Activated naive CD4-positive, alpha-beta T cell treated with anti-CD3 and anti-CD28 coated beads for 36 hours (primary cell): ENCODE results near the gene ZBTB20. TPM values are rescaled to one million over a fixed set of nuclear protein-coding genes. Genes with fewer than 3 reads are reported as not detected.

Source experiments
- CTCF ChIA-PET: fragments of 350-600 bp; sonication (Branson Sonifier 250); formaldehyde crosslinking; loops from one replicate; lab custom pipeline; 2021; ENCODE audit warnings: antibody characterized with exemption; lab: Charles Lee
- DNase-seq: peaks from one replicate; pipeline ENCODE4 v3.0.0-alpha.2; 2020
- H3K27ac Mint-ChIP-seq: one replicate; pipeline ENCODE4 v1.8.0; 2021; ENCODE audit warnings: mild to moderate bottlenecking, mixed read lengths
- H3K27me3 Mint-ChIP-seq: one replicate; pipeline ENCODE4 v1.8.0; 2021; ENCODE audit warnings: low read depth, mixed read lengths
- H3K36me3 Mint-ChIP-seq: one replicate; pipeline ENCODE4 v1.8.0; 2021; ENCODE audit warnings: low read depth, mixed read lengths
- H3K4me1 Mint-ChIP-seq: one replicate; pipeline ENCODE4 v1.8.0; 2021; ENCODE audit warnings: low read depth, mixed read lengths
- H3K4me3 Mint-ChIP-seq: one replicate; pipeline ENCODE4 v1.8.0; 2021; ENCODE audit warnings: mild to moderate bottlenecking, moderate library complexity, mixed read lengths
- H3K9me3 Mint-ChIP-seq: one replicate; pipeline ENCODE4 v1.8.0; 2021; ENCODE audit warnings: mixed read lengths
- intact Hi-C: fragments of 100-400 bp; cut with micrococcal nuclease; formaldehyde crosslinking; loops from one replicate; pipeline ENCODE4 v1.15.1; 2023
- total RNA-seq, 2 experiments: library from RNA; stranded (reverse); gene quantifications; one replicate each; pipeline ENCODE4 v1.2.3, GENCODE V29; 2021

Gene ZBTB20
- total RNA-seq, 2 experiments from 2014 or later, result 4.5 to 4.7 TPM

- CTCF ChIA-PET, result interaction anchor here (0.5 to 5.8 kb wide), 8 partner anchors 14 to 122 kb away, joined by 3 to 67 read pairs (median 6); partner anchors contain the start of gene ZBTB20
- no peaks in the 10 kb centered on the region for H3K9me3 Mint-ChIP-seq
- H3K27me3 Mint-ChIP-seq, result no peaks in the 10 kb centered on the region
- DNase-seq, result peak; percentile 7
- intact Hi-C loops, result loop anchor here (1.0 to 10.0 kb wide), 2 partner anchors 17 to 1010 kb away; partner anchors contain the start of gene ZBTB20
- H3K4me3 Mint-ChIP-seq, result no peak overlapping the region
- H3K4me1 Mint-ChIP-seq, result peaks cover 25% of the 10 kb centered on the region
- no peak overlapping the region for H3K27ac Mint-ChIP-seq
- H3K36me3 Mint-ChIP-seq, result peaks cover 2% of the 10 kb centered on the region
These were observed 17.5 kb upstream of the ZBTB20 start for GRCh38 chr3:115164374-115165221.

GRCh38 chr3:115162759-115163158 lies 15.7 kb upstream of the ZBTB20 start:
- no peak for DNase-seq
- no peak overlapping the region for H3K27ac Mint-ChIP-seq
- CTCF ChIA-PET, result interaction anchor here (0.9 to 1.8 kb wide), 3 partner anchors 49 to 71 kb away, joined by 3 to 8 read pairs (median 7); no protein-coding TSS in a partner anchor
- intact Hi-C loops, result loop anchor here (10.0 kb wide), 1 partner anchor 1008 kb away; no protein-coding TSS in a partner anchor
- H3K4me1 Mint-ChIP-seq, result peaks cover 25% of the 10 kb centered on the region
- no peak overlapping the region for H3K4me3 Mint-ChIP-seq
- H3K9me3 Mint-ChIP-seq, result no peaks in the 10 kb centered on the region
- H3K36me3 Mint-ChIP-seq, result peaks cover 2% of the 10 kb centered on the region
- no peaks in the 10 kb centered on the region for H3K27me3 Mint-ChIP-seq

- peaks cover 25% of the 10 kb centered on the region for H3K4me1 Mint-ChIP-seq
- no peak overlapping the region for H3K27ac Mint-ChIP-seq
- no peak overlapping the region for H3K4me3 Mint-ChIP-seq
- no peak for DNase-seq
- H3K36me3 Mint-ChIP-seq, result peaks cover 2% of the 10 kb centered on the region
- intact Hi-C loops, result loop anchor here (10.0 kb wide), 1 partner anchor 1007 kb away; no protein-coding TSS in a partner anchor
- CTCF ChIA-PET, result interaction anchor here (1.1 kb wide), 1 partner anchor 71 kb away, joined by 4 read pairs; no protein-coding TSS in a partner anchor
- no peaks in the 10 kb centered on the region for H3K27me3 Mint-ChIP-seq
- no peaks in the 10 kb centered on the region for H3K9me3 Mint-ChIP-seq
These were observed 14.8 kb upstream of the ZBTB20 start for GRCh38 chr3:115161866-115162265.

- peaks cover 25% of the 10 kb centered on the region for H3K4me1 Mint-ChIP-seq
- CTCF ChIA-PET, result interaction anchor here (1.1 kb wide), 1 partner anchor 70 kb away, joined by 4 read pairs; no protein-coding TSS in a partner anchor
- no peaks in the 10 kb centered on the region for H3K9me3 Mint-ChIP-seq
- H3K27ac Mint-ChIP-seq, result no peak overlapping the region
- DNase-seq, result no peak
- H3K36me3 Mint-ChIP-seq, result peaks cover 2% of the 10 kb centered on the region
- H3K4me3 Mint-ChIP-seq, result no peak overlapping the region
- intact Hi-C loops, result loop anchor here (10.0 kb wide), 1 partner anchor 1006 kb away; no protein-coding TSS in a partner anchor
- no peaks in the 10 kb centered on the region for H3K27me3 Mint-ChIP-seq
These were observed 14.2 kb upstream of the ZBTB20 start for GRCh38 chr3:115161168-115161834.

GRCh38 chr3:115160295-115160694 lies 13.2 kb upstream of the ZBTB20 start:
- intact Hi-C loops, result loop anchor here (10.0 kb wide), 1 partner anchor 1005 kb away; no protein-coding TSS in a partner anchor
- H3K36me3 Mint-ChIP-seq, result peaks cover 2% of the 10 kb centered on the region
- no peak for DNase-seq
- H3K9me3 Mint-ChIP-seq, result no peaks in the 10 kb centered on the region
- CTCF ChIA-PET, result no interaction called here
- H3K4me3 Mint-ChIP-seq, result no peak overlapping the region
- no peaks in the 10 kb centered on the region for H3K27me3 Mint-ChIP-seq
- peaks cover 19% of the 10 kb centered on the region for H3K4me1 Mint-ChIP-seq
- H3K27ac Mint-ChIP-seq, result no peak overlapping the region

- Mint-ChIP-seq H3K36me3 (no peaks in the 10 kb centered on the region), H3K4me1 (no peaks in the 10 kb centered on the region), H3K27ac (no peak overlapping the region), H3K27me3 (no peaks in the 10 kb centered on the region), H3K4me3 (no peak overlapping the region), H3K9me3 (peaks cover 4% of the 10 kb centered on the region)
- DNase-seq, result no peak
- intact Hi-C loops, result no loop called here
- CTCF ChIA-PET, result interaction anchor here (1.5 kb wide), 1 partner anchor 8 kb away, joined by 3 read pairs; no protein-coding TSS in a partner anchor
These were observed 9.1 kb upstream of the ZBTB20 start for GRCh38 chr3:115156046-115156654.

GRCh38 chr3:115154611-115155010 lies 7.5 kb upstream of the ZBTB20 start:
- Mint-ChIP-seq H3K27me3 (no peaks in the 10 kb centered on the region), H3K36me3 (no peaks in the 10 kb centered on the region), H3K9me3 (peaks cover 8% of the 10 kb centered on the region), H3K4me1 (no peaks in the 10 kb centered on the region), H3K27ac (no peak overlapping the region), H3K4me3 (no peak overlapping the region)
- CTCF ChIA-PET, result interaction anchor here (0.6 to 1.5 kb wide), 2 partner anchors 9 to 623 kb away, joined by 3 read pairs; no protein-coding TSS in a partner anchor
- intact Hi-C loops, result no loop called here
- no peak for DNase-seq

GRCh38 chr3:115151921-115152320 lies 4.8 kb upstream of the ZBTB20 start:
- no peak overlapping the region for H3K27ac Mint-ChIP-seq
- H3K27me3 Mint-ChIP-seq, result no peaks in the 10 kb centered on the region
- DNase-seq, result no peak
- CTCF ChIA-PET, result interaction anchor here (0.6 kb wide), 1 partner anchor 449 kb away, joined by 3 read pairs; no protein-coding TSS in a partner anchor
- peaks cover 2% of the 10 kb centered on the region for H3K4me1 Mint-ChIP-seq
- no peaks in the 10 kb centered on the region for H3K36me3 Mint-ChIP-seq
- H3K9me3 Mint-ChIP-seq, result peaks cover 8% of the 10 kb centered on the region
- intact Hi-C loops, result no loop called here
- H3K4me3 Mint-ChIP-seq, result no peak overlapping the region

GRCh38 chr3:115148142-115148790 lies 1.2 kb upstream of the ZBTB20 start:
- Mint-ChIP-seq H3K27ac (peak overlapping the region; percentile 96), H3K4me3 (peak overlapping the region; percentile 82), H3K36me3 (peaks cover 4% of the 10 kb centered on the region), H3K9me3 (peaks cover 8% of the 10 kb centered on the region), H3K4me1 (peaks cover 15% of the 10 kb centered on the region), H3K27me3 (no peaks in the 10 kb centered on the region)
- CTCF ChIA-PET, result interaction anchor here (0.7 kb wide), 1 partner anchor 24 kb away, joined by 4 read pairs; no protein-coding TSS in a partner anchor
- intact Hi-C loops, result loop anchor here (5.0 to 10.0 kb wide), 4 partner anchors 364 to 1613 kb away; partner anchors contain the start of gene SIDT1
- no peak for DNase-seq

GRCh38 chr3:115147329-115148141 lies 447 bp upstream of the ZBTB20 start:
- CTCF ChIA-PET, result interaction anchor here (0.5 to 1.0 kb wide), 2 partner anchors 18 to 47 kb away, joined by 3 read pairs; no protein-coding TSS in a partner anchor
- intact Hi-C loops, result loop anchor here (1.0 to 10.0 kb wide), 15 partner anchors 18 to 1613 kb away; partner anchors contain the start of genes CCDC191, NAA50, QTRT2 and SIDT1
- peak; percentile 98 for DNase-seq
- Mint-ChIP-seq H3K36me3 (peaks cover 4% of the 10 kb centered on the region), H3K27ac (peak overlapping the region; percentile 96), H3K27me3 (no peaks in the 10 kb centered on the region), H3K4me1 (peaks cover 20% of the 10 kb centered on the region), H3K9me3 (peaks cover 6% of the 10 kb centered on the region), H3K4me3 (peak overlapping the region; percentile 82)
